Measurements from ENCODE around the gene PRUNE2.
A peak's percentile ranks its signal among the peaks of the same experiment; 100 is the strongest.

GRCh38 chr9:76917299-76917698 is 11.4 kb upstream of the PRUNE2 start:
- TF ChIP-seq CTCF (IDR thresholded peaks at IDR 0.05): no peak
- no peak for TF ChIP-seq POLR2A (IDR thresholded peaks at IDR 0.05)
- peak; percentile 16 for TF ChIP-seq EP300 (IDR thresholded peaks at IDR 0.05)
